HEK293 (cell line): ENCODE results near the gene NFIC.
A peak's percentile ranks its signal among the peaks of the same experiment; 100 is the strongest.

ENCODE experiments used
- CTCF ChIA-PET: fragments of 350-600 bp; formaldehyde crosslinking; extraction: SDS; loops from one replicate; lab custom pipeline; 2021; ENCODE audit warnings: antibody characterized with exemption; lab: Yijun Ruan, JAX
- POLR2A ChIA-PET: fragments of 300-600 bp; formaldehyde crosslinking; extraction: SDS; loops from one replicate; lab custom pipeline; 2020; ENCODE audit warnings: antibody characterized with exemption, inconsistent platforms; lab: Yijun Ruan, JAX
- H3K27ac ChIP-seq: fragments of 200-500 bp; sonication (Bioruptor generic); 2 replicates; pipeline ENCODE4 v1.5.1; 2014; ENCODE audit warnings: low read depth, low read length, control low read depth, inconsistent platforms; ENCODE audit errors: extremely low read depth
- H3K36me3 ChIP-seq, 2 experiments: fragments of 200-500 bp in 1 of 2; sonication (Bioruptor generic) in 1 of 2; 1 replicate in 1 of 2; 2 replicates in 1 of 2; pipeline ENCODE4 v1.5.1; 2014 to 2017; ENCODE audit warnings: inconsistent platforms in 2 of 2, low read length in 2 of 2; ENCODE audit not compliant: control insufficient read depth in 2 of 2, insufficient read depth in 1 of 2
- H3K4me1 ChIP-seq: fragments of 200-500 bp; sonication (Bioruptor generic); 2 replicates; pipeline ENCODE4 v1.5.1; 2014; ENCODE audit warnings: mild to moderate bottlenecking, low read length, inconsistent platforms; ENCODE audit not compliant: control insufficient read depth, insufficient read depth
- H3K4me3 ChIP-seq: 2 replicates; pipeline ENCODE4 v1.5.1; 2011; ENCODE audit warnings: low read depth, mild to moderate bottlenecking, control low read depth, low read length, moderate library complexity
- H3K9me3 ChIP-seq: fragments of 200-500 bp; sonication (Bioruptor generic); 2 replicates; pipeline ENCODE4 v1.5.1; 2014; ENCODE audit warnings: low read depth, low read length, inconsistent platforms; ENCODE audit not compliant: control insufficient read depth, insufficient read depth
- FEZF1 ChIP-seq: fragments of 450-650 bp; formaldehyde crosslinking; IDR thresholded peaks from 2 replicates; pipeline ENCODE4 v1.5.1; 2016; ENCODE audit warnings: missing biosample characterization, missing genetic modification characterization
- HIC1 ChIP-seq: fragments of 450-650 bp; formaldehyde crosslinking; IDR thresholded peaks from 2 replicates; pipeline ENCODE4 v1.5.1; 2016; ENCODE audit warnings: missing biosample characterization, missing genetic modification characterization
- KLF1 ChIP-seq: fragments of 450-650 bp; formaldehyde crosslinking; IDR thresholded peaks from 2 replicates; pipeline ENCODE4 v1.5.1; 2016; ENCODE audit warnings: missing biosample characterization, missing genetic modification characterization
- TRIM28 ChIP-seq: IDR thresholded peaks from 2 replicates; pipeline ENCODE4 v1.6.1; 2011; ENCODE audit warnings: low read length, control low read depth, borderline replicate concordance
- YY1 ChIP-seq: fragments of 450-650 bp; formaldehyde crosslinking; IDR thresholded peaks from 2 replicates; pipeline ENCODE4 v1.5.1; 2018; ENCODE audit warnings: missing biosample characterization, missing genetic modification characterization
- ZBTB26 ChIP-seq: fragments of 450-650 bp; formaldehyde crosslinking; optimal IDR thresholded peaks from 2 replicates; pipeline ENCODE3; 2016; ENCODE audit warnings: missing biosample characterization, mild to moderate bottlenecking, missing genetic modification characterization
- ZBTB8A ChIP-seq: fragments of 450-650 bp; formaldehyde crosslinking; IDR thresholded peaks from 2 replicates; pipeline ENCODE4 v1.5.1; 2016; ENCODE audit warnings: missing biosample characterization, missing genetic modification characterization
- ZNF132 ChIP-seq: fragments of 450-650 bp; formaldehyde crosslinking; IDR thresholded peaks from 2 replicates; pipeline ENCODE4 v1.5.1; 2017; ENCODE audit warnings: missing biosample characterization, missing genetic modification characterization, borderline replicate concordance
- ZNF146 ChIP-seq: fragments of 450-650 bp; formaldehyde crosslinking; IDR thresholded peaks from 2 replicates; pipeline ENCODE4 v1.5.1; 2016; ENCODE audit warnings: missing biosample characterization, missing genetic modification characterization
- ZNF155 ChIP-seq: fragments of 450-650 bp; formaldehyde crosslinking; IDR thresholded peaks from 2 replicates; pipeline ENCODE4 v1.5.1; 2016; ENCODE audit warnings: missing biosample characterization, missing genetic modification characterization
- ZNF16 ChIP-seq: fragments of 450-650 bp; formaldehyde crosslinking; IDR thresholded peaks from 2 replicates; pipeline ENCODE4 v1.5.1; 2016; ENCODE audit warnings: low read depth, missing biosample characterization, missing genetic modification characterization
- ZNF239 ChIP-seq: fragments of 450-650 bp; formaldehyde crosslinking; IDR thresholded peaks from 2 replicates; pipeline ENCODE4 v1.5.1; 2016; ENCODE audit warnings: missing biosample characterization, missing genetic modification characterization
- ZNF248 ChIP-seq: fragments of 450-650 bp; formaldehyde crosslinking; IDR thresholded peaks from 2 replicates; pipeline ENCODE4 v1.5.1; 2017; ENCODE audit warnings: missing biosample characterization, missing genetic modification characterization
- ZNF394 ChIP-seq: fragments of 450-650 bp; formaldehyde crosslinking; IDR thresholded peaks from 2 replicates; pipeline ENCODE4 v1.5.1; 2016; ENCODE audit warnings: missing biosample characterization, missing genetic modification characterization, mild to moderate bottlenecking, moderate library complexity, borderline replicate concordance
- ZNF416 ChIP-seq: fragments of 450-650 bp; formaldehyde crosslinking; IDR thresholded peaks from 2 replicates; pipeline ENCODE4 v1.5.1; 2016; ENCODE audit warnings: missing biosample characterization, missing genetic modification characterization
- ZNF426 ChIP-seq: fragments of 450-650 bp; formaldehyde crosslinking; IDR thresholded peaks from 2 replicates; pipeline ENCODE4 v1.5.1; 2017; ENCODE audit warnings: missing biosample characterization, missing genetic modification characterization, mild to moderate bottlenecking, inconsistent platforms, moderate library complexity
- ZNF664 ChIP-seq: fragments of 450-650 bp; formaldehyde crosslinking; IDR thresholded peaks from 2 replicates; pipeline ENCODE4 v1.5.1; 2016; ENCODE audit warnings: missing biosample characterization, missing genetic modification characterization
- ZNF670 ChIP-seq: fragments of 450-650 bp; formaldehyde crosslinking; IDR thresholded peaks from 2 replicates; pipeline ENCODE4 v1.5.1; 2016; ENCODE audit warnings: missing biosample characterization, missing genetic modification characterization, low read depth
- ZNF704 ChIP-seq: fragments of 450-650 bp; formaldehyde crosslinking; IDR thresholded peaks from 2 replicates; pipeline ENCODE4 v1.5.1; 2016; ENCODE audit warnings: missing biosample characterization, missing genetic modification characterization
- ZXDB ChIP-seq: fragments of 450-650 bp; formaldehyde crosslinking; IDR thresholded peaks from 2 replicates; pipeline ENCODE4 v1.5.1; 2016; ENCODE audit warnings: missing biosample characterization, missing genetic modification characterization
- TF ChIP-seq, protein P1 (sequence below): fragments of 450-650 bp; formaldehyde crosslinking; IDR thresholded peaks from 2 replicates; pipeline ENCODE4 v1.5.1; 2016; ENCODE audit warnings: missing biosample characterization, missing genetic modification characterization
- TF ChIP-seq, protein P2 (sequence below): IDR thresholded peaks from 2 replicates; pipeline ENCODE4 v1.6.1; 2011; ENCODE audit warnings: mild to moderate bottlenecking, low read depth, low read length, borderline replicate concordance
- TF ChIP-seq, protein P3 (sequence below): fragments of 450-650 bp; IDR thresholded peaks from 2 replicates; pipeline ENCODE4 v1.5.1; 2018; ENCODE audit warnings: missing biosample characterization, mild to moderate bottlenecking, missing genetic modification characterization

Gene NFIC

DNA sequence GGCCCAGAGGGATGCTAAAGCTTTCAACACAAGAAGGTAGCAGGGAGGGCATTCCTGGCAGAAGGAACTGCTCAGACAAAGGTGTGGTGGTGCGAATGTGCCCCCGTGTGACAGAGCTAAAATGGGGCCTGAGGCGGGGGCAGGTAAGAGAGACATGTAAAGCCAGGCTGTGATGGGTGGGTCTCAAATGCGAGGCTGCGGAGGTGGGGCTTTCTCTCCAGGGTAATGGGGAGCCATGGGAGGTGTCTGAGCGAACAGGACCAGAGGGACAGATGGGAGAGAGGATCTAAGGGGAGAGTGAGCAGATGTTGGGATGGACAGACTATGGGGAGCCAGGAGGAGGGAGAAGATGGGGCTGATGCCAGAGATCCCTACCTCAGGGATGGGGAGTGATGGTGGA is 44.7 kb upstream of the NFIC start:
- no peaks in the 10 kb centered on the region for H3K9me3 ChIP-seq
- no peak overlapping the region for H3K27ac ChIP-seq
- TF ChIP-seq FEZF1 (tag by site-specific recombination) (no peak), ZNF146 (tag by site-specific recombination) (no peak), ZXDB (tag by site-specific recombination) (no peak), ZNF16 (tag by site-specific recombination) (peak; percentile 93)
- TF ChIP-seq, protein P1, sequence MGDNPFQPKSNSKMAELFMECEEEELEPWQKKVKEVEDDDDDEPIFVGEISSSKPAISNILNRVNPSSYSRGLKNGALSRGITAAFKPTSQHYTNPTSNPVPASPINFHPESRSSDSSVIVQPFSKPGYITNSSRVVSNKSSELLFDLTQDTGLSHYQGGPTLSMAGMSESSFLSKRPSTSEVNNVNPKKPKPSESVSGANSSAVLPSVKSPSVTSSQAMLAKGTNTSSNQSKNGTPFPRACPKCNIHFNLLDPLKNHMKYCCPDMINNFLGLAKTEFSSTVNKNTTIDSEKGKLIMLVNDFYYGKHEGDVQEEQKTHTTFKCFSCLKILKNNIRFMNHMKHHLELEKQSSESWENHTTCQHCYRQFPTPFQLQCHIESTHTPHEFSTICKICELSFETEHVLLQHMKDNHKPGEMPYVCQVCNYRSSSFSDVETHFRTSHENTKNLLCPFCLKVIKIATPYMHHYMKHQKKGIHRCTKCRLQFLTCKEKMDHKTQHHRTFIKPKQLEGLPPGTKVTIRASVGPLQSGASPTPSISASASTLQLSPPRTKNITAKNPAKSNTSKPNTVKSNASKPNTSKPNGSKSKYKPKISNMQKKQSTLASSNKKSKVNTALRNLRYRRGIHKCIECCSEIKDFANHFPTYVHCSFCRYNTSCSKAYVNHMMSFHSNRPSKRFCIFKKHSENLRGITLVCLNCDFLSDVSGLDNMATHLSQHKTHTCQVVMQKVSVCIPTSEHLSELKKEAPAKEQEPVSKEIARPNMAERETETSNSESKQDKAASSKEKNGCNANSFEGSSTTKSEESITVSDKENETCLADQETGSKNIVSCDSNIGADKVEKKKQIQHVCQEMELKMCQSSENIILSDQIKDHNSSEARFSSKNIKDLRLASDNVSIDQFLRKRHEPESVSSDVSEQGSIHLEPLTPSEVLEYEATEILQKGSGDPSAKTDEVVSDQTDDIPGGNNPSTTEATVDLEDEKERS (tag by site-specific recombination), result 0 out of 2 replicates have a peak, but pooled peaks have one; percentile 23
- TF ChIP-seq, protein P2, sequence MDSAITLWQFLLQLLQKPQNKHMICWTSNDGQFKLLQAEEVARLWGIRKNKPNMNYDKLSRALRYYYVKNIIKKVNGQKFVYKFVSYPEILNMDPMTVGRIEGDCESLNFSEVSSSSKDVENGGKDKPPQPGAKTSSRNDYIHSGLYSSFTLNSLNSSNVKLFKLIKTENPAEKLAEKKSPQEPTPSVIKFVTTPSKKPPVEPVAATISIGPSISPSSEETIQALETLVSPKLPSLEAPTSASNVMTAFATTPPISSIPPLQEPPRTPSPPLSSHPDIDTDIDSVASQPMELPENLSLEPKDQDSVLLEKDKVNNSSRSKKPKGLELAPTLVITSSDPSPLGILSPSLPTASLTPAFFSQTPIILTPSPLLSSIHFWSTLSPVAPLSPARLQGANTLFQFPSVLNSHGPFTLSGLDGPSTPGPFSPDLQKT, result no peak
- H3K4me3 ChIP-seq, result no peak overlapping the region
- POLR2A ChIA-PET, result interaction anchor here (0.5 to 0.7 kb wide), 2 partner anchors 130 to 158 kb away, joined by 3 to 6 read pairs; partner anchors contain the start of gene SMIM24
- no peaks in the 10 kb centered on the region for H3K36me3 ChIP-seq
- H3K4me1 ChIP-seq, result no peaks in the 10 kb centered on the region
- CTCF ChIA-PET, result interaction anchor here (0.9 kb wide), 1 partner anchor 37 kb away, joined by 6 read pairs; no protein-coding TSS in a partner anchor

DNA sequence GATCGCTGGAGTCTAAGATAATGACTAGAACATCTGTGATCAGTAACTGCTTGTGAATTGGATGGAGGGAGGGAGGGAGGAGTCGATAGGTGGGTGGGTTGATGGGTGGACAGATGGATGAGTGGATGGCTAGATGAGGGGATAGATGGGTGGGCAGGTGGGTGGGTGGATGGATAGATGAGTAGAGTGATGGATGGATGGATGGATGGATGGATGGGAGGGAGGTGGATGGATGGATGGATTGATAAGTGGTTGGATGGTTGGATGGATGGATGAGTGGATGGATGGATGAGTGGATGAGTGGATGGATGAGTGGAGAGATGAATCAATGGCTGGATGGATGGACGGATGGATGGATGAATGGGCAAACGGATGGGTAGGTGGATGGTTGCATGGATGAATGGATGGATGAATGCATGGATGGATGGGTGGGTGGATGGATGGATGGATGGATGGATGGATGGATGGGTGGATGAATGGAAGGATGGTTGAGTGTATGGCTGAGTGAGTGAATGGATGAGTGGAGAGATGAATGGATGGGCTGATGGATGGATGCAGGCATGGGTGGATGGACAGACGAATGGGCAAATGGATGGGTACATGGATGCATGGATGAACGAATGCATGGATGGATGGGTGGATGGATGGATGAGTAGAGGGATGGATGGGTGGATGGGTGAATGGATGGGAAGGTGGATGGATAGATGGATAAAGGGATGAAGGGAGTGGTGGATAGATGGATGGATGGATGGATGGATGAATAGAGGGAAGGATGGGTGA is 44.0 kb upstream of the NFIC start:
- H3K4me1 ChIP-seq, result no peaks in the 10 kb centered on the region
- no peak overlapping the region for H3K27ac ChIP-seq
- ChIA-PET POLR2A (interaction anchor here (0.7 kb wide), 1 partner anchor 158 kb away, joined by 6 read pairs; the partner anchor contains the start of gene SMIM24), CTCF (interaction anchor here (0.9 to 1.7 kb wide), 3 partner anchors 37 to 151 kb away, joined by 4 to 6 read pairs (median 6); no protein-coding TSS in a partner anchor)
- no peaks in the 10 kb centered on the region for H3K36me3 ChIP-seq
- no peaks in the 10 kb centered on the region for H3K9me3 ChIP-seq
- no peak overlapping the region for H3K4me3 ChIP-seq
- TF ChIP-seq ZNF248 (tag by site-specific recombination) (no peak), ZNF132 (tag by site-specific recombination) (no peak), KLF1 (no peak), YY1 (tag by site-specific recombination) (no peak), ZNF394 (tag by site-specific recombination) (no peak), ZNF239 (tag by site-specific recombination) (0 out of 2 replicates have a peak, but pooled peaks have one; percentile 5), ZNF664 (no peak), HIC1 (peak; percentile 62), ZBTB26 (tag by site-specific recombination) (no peak), TRIM28 (no peak), ZNF670 (no peak), ZNF704 (tag by site-specific recombination) (no peak), ZNF426 (tag by site-specific recombination) (no peak), ZBTB8A (tag by site-specific recombination) (no peak), ZNF155 (tag by site-specific recombination) (0 out of 2 replicates have a peak, but pooled peaks have one; percentile 8), ZNF416 (tag by site-specific recombination) (no peak)
- TF ChIP-seq, protein P3, sequence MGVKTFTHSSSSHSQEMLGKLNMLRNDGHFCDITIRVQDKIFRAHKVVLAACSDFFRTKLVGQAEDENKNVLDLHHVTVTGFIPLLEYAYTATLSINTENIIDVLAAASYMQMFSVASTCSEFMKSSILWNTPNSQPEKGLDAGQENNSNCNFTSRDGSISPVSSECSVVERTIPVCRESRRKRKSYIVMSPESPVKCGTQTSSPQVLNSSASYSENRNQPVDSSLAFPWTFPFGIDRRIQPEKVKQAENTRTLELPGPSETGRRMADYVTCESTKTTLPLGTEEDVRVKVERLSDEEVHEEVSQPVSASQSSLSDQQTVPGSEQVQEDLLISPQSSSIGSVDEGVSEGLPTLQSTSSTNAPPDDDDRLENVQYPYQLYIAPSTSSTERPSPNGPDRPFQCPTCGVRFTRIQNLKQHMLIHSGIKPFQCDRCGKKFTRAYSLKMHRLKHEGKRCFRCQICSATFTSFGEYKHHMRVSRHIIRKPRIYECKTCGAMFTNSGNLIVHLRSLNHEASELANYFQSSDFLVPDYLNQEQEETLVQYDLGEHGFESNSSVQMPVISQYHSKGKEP (tag by site-specific recombination), result no peak
